SU-DHL-6 (cell line): ENCODE measurements around the gene TMEM134.

Experiments used
- EZH2phosphoT487 ChIP-seq: fragments of 200-600 bp; sonication (generic), shearing (Covaris generic); conservative IDR thresholded peaks from 2 replicates; pipeline ENCODE4 v1.6.1; 2018; ENCODE audit warnings: mild to moderate bottlenecking, antibody characterized with exemption, low read length, moderate library complexity, mixed read lengths
- TF ChIP-seq, protein P1 (sequence below): fragments of 200-600 bp; sonication (generic); IDR thresholded peaks from one replicate; pipeline ENCODE4 v1.5.1; 2017; ENCODE audit warnings: antibody characterized with exemption, mild to moderate bottlenecking, low read length, moderate library complexity; ENCODE audit not compliant: insufficient read depth, poor library complexity, severe bottlenecking

DNA sequence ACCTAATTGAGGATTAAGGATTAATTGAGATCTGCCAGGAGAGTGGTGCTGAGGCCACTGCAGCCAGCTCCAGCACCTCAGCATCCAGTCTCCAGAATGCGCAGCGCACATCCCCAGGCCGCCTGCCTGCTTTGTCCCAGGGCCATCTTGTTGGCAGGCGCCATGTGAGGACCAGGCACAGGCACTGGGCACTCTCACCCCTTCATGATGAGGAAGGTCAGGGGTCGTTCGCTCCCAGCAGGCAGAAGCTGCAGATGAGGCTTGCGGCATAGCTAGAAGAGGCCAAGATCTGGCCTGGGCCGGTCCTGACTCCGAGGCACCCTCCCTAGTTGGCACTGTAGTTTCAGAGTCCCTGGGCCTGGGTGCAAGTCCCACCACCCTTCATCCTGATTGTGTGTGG lies 47.8 kb upstream of the TMEM134 start:
- TF ChIP-seq, protein P1, sequence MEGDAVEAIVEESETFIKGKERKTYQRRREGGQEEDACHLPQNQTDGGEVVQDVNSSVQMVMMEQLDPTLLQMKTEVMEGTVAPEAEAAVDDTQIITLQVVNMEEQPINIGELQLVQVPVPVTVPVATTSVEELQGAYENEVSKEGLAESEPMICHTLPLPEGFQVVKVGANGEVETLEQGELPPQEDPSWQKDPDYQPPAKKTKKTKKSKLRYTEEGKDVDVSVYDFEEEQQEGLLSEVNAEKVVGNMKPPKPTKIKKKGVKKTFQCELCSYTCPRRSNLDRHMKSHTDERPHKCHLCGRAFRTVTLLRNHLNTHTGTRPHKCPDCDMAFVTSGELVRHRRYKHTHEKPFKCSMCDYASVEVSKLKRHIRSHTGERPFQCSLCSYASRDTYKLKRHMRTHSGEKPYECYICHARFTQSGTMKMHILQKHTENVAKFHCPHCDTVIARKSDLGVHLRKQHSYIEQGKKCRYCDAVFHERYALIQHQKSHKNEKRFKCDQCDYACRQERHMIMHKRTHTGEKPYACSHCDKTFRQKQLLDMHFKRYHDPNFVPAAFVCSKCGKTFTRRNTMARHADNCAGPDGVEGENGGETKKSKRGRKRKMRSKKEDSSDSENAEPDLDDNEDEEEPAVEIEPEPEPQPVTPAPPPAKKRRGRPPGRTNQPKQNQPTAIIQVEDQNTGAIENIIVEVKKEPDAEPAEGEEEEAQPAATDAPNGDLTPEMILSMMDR, result no peak
- no peak for TF ChIP-seq EZH2phosphoT487
